Measurements from ENCODE around the gene CDC6. TPM values are rescaled to one million over a fixed set of nuclear protein-coding genes. Genes with fewer than 3 reads are reported as not detected.

The CDC6 gene
- total RNA-seq, 1 donor from 2014 or later: 1.0 TPM

- intact Hi-C loops (cut with DNase I): no loop called here
- ATAC-seq (no peak), DNase-seq (ENCODE audit: low spot score) (no peak)
These were observed 42.4 kb downstream of the CDC6 start for GRCh38 chr17:40329839-40330794.

- ATAC-seq (no peak), DNase-seq (ENCODE audit: low spot score) (no peak)
- intact Hi-C loops (cut with DNase I): no loop called here
These were observed 43.3 kb downstream of the CDC6 start for GRCh38 chr17:40330850-40331470.

- intact Hi-C loops (cut with DNase I): no loop called here
- ATAC-seq: peak; percentile 93
- DNase-seq (ENCODE audit: low spot score): peak; percentile 93
These were observed 44.3 kb downstream of the CDC6 start for GRCh38 chr17:40331743-40332641.

- no peak for ATAC-seq
- intact Hi-C loops (cut with DNase I): no loop called here
- DNase-seq (ENCODE audit: low spot score): no peak
These were observed 46.2 kb downstream of the CDC6 start for GRCh38 chr17:40333781-40334448.

- DNase-seq (ENCODE audit: low spot score): no peak
- ATAC-seq: no peak
- intact Hi-C loops (cut with DNase I): no loop called here
These were observed 47.9 kb downstream of the CDC6 start for GRCh38 chr17:40335620-40336019.

- DNase-seq (ENCODE audit: low spot score) (no peak), ATAC-seq (no peak)
- intact Hi-C loops (cut with DNase I): no loop called here
These were observed 49.7 kb downstream of the CDC6 start for GRCh38 chr17:40337351-40337750.

- DNase-seq (ENCODE audit: low spot score) (no peak), ATAC-seq (no peak)
- intact Hi-C loops (cut with DNase I): no loop called here
These were observed 50.4 kb downstream of the CDC6 start for GRCh38 chr17:40338058-40338457.

GRCh38 chr17:40338941-40339649 lies 51.4 kb downstream of the CDC6 start:
- ATAC-seq: no peak
- intact Hi-C loops (cut with DNase I): no loop called here
- DNase-seq (ENCODE audit: low spot score): no peak

GRCh38 chr17:40340327-40340726 lies 52.6 kb downstream of the CDC6 start:
- intact Hi-C loops (cut with DNase I): no loop called here
- ATAC-seq (no peak), DNase-seq (ENCODE audit: low spot score) (no peak)

- DNase-seq (ENCODE audit: low spot score) (peak; percentile 93), ATAC-seq (peak; percentile 75)
- intact Hi-C loops (cut with DNase I): no loop called here
These were observed 53.5 kb downstream of the CDC6 start for GRCh38 chr17:40340880-40341807.

GRCh38 chr17:40341808-40342503 lies 54.3 kb downstream of the CDC6 start:
- intact Hi-C loops (cut with DNase I): no loop called here
- peak; percentile 63 for ATAC-seq
- peak; percentile 93 for DNase-seq (ENCODE audit: low spot score)

GRCh38 chr17:40342504-40343218 lies 55.0 kb downstream of the CDC6 start:
- no peak for ATAC-seq
- DNase-seq (ENCODE audit: low spot score): no peak
- intact Hi-C loops (cut with DNase I): no loop called here

- no peak for ATAC-seq
- DNase-seq (ENCODE audit: low spot score): no peak
- intact Hi-C loops (cut with DNase I): no loop called here
These were observed 55.8 kb downstream of the CDC6 start for GRCh38 chr17:40343219-40344119.

- ATAC-seq (no peak), DNase-seq (ENCODE audit: low spot score) (no peak)
- intact Hi-C loops (cut with DNase I): no loop called here
These were observed 56.9 kb downstream of the CDC6 start for GRCh38 chr17:40344421-40345160.
